PFSK-1 (cell line): ENCODE measurements around the gene ACBD4.

Source experiments
- FOXP2 ChIP-seq: optimal IDR thresholded peaks from 2 replicates; pipeline ENCODE3; 2011; ENCODE audit warnings: borderline replicate concordance, control low read depth, inconsistent platforms; ENCODE audit not compliant: insufficient read depth; ENCODE audit errors: extremely low read length, extremely low read depth
- TAF1 ChIP-seq: IDR thresholded peaks from 2 replicates; pipeline ENCODE4 v1.6.1; 2012; ENCODE audit warnings: low read length, control low read depth, borderline replicate concordance; ENCODE audit not compliant: insufficient read depth

DNA sequence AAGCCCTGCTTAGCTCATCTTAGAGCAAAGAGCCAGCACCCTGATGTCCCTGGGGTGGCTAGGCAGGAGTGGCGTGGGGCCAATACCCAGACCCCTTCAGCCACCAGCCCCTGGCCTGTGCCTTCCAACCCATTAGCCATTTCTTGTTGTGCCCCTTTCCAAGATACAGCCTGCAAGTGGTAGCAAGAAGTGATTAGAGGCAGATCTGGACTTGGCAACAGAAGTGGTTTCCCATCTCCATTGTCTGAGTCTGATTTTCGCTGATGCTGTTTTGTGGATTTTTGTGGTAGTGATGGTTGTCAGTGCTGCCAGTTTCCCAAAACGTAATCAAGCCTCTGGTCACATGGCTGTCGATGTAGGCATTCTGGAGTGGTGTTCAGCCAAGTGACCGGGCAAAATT lies 28.9 kb upstream of the ACBD4 start:
- TF ChIP-seq TAF1 = no peak
- no peak for TF ChIP-seq FOXP2
